ENCODE data around the gene NUDT22. TPM values are rescaled to one million over a fixed set of nuclear protein-coding genes. Genes with fewer than 3 reads are reported as not detected.
A peak's percentile ranks its signal among the peaks of the same experiment; 100 is the strongest.

The NUDT22 gene
- polyA plus RNA-seq, 2 of the 4 experiments (the other 2 are of a cell fraction), result 21.5 to 33.2 TPM

DNA sequence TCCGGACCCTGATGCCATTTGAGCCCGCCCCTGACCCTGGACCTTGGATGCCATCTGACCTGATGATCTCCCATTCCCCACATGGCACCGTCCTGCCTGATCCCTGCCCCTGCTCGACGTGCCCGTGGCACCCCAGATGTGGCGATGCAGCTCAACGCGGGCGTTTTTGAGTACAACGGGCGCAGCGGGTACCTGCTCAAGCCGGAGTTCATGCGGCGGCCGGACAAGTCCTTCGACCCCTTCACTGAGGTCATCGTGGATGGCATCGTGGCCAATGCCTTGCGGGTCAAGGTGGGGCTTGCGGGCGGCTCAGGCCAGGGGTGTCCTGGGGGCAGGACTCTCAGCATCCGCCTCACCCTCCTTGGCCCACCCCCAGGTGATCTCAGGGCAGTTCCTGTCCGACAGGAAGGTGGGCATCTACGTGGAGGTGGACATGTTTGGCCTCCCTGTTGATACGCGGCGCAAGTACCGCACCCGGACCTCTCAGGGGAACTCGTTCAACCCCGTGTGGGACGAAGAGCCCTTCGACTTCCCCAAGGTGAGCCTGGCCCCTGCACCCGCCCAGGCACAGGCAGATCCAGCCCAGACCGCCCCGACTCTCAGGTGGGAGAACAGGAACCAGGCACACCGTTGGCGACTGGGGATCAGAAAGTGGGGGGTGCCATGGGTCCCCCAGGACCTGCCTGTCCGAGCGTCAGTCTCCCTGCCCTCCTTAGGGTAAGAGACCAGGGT is 36.4 kb downstream of the NUDT22 start:
- CTCF ChIA-PET, result interaction anchor here (0.9 to 16.0 kb wide), 5 partner anchors 9 to 57 kb away, joined by 3 to 220 read pairs (median 4); partner anchors contain the start of genes CATSPERZ, ESRRA, PLCB3 and PPP1R14B

DNA sequence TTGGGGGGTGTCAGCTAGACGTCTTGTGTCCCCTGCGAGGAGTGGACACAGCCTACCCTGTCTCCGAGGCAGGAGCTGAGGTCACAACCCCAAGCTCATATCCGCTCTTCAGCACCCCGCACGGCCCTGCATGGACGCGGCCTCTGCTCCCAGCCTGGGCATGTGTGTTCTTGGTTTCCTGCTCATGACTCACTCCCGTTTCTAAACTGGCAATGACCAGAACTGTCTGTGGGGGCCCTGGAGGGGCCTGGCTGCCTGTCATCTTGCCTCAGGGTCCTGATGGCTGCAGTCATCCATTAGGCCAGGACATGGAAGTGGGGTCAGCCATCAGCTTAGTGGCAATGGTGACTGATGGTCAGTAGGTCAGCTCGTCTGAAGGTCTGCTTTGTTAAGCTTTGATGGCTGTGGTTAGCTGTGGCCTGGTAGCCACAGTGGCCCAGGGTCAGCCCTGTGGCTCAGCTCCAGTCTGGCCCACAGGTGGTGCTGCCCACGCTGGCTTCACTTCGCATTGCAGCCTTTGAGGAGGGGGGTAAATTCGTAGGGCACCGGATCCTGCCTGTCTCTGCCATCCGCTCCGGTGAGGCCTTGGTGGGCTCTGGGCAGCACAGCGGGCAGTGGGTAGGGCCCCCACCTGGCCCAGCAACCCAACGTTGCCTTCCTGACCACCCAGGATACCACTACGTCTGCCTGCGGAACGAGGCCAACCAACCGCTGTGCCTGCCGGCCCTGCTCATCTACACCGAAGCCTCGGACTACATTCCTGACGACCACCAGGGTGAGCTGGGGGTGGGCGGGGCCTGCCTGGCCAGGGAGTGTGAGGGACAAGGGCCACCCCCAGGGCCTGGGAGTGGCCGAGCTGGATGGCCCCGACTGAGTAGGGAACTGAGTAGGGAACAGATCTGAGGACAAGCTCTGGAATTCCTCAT is 37.2 kb downstream of the NUDT22 start:
- DNase-seq (ENCODE audit: low read depth in 1 of 2, low spot score in 1 of 2) (no peak), ATAC-seq (peak in 1 of 2 experiments; percentile 39; a peak in 3 of 6 replicates), FAIRE-seq (no peak)
- peaks cover 6% of the 10 kb centered on the region for H3K4me1 ChIP-seq
- TF ChIP-seq PHF8 (IDR thresholded peaks at IDR 0.05; ENCODE audit: borderline replicate concordance, low read depth), result no peak
- TF ChIP-seq, protein P1, sequence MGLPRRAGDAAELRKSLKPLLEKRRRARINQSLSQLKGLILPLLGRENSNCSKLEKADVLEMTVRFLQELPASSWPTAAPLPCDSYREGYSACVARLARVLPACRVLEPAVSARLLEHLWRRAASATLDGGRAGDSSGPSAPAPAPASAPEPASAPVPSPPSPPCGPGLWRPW (IDR thresholded peaks at IDR 0.05), result no peak
- no peak for TF ChIP-seq POLR2A (IDR thresholded peaks at IDR 0.05; ENCODE audit: low read length)
- TF ChIP-seq, protein P2, sequence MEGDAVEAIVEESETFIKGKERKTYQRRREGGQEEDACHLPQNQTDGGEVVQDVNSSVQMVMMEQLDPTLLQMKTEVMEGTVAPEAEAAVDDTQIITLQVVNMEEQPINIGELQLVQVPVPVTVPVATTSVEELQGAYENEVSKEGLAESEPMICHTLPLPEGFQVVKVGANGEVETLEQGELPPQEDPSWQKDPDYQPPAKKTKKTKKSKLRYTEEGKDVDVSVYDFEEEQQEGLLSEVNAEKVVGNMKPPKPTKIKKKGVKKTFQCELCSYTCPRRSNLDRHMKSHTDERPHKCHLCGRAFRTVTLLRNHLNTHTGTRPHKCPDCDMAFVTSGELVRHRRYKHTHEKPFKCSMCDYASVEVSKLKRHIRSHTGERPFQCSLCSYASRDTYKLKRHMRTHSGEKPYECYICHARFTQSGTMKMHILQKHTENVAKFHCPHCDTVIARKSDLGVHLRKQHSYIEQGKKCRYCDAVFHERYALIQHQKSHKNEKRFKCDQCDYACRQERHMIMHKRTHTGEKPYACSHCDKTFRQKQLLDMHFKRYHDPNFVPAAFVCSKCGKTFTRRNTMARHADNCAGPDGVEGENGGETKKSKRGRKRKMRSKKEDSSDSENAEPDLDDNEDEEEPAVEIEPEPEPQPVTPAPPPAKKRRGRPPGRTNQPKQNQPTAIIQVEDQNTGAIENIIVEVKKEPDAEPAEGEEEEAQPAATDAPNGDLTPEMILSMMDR (IDR thresholded peaks at IDR 0.05), result no peak
- no peak for TF ChIP-seq ZNF302 (CRISPR knock-in tag; IDR thresholded peaks at IDR 0.05)
- no peak for TF ChIP-seq GATA3 (IDR thresholded peaks at IDR 0.05; ENCODE audit: borderline replicate concordance)
- no peak for TF ChIP-seq FOSB (CRISPR knock-in tag; IDR thresholded peaks at IDR 0.05)
- TF ChIP-seq, protein P3, sequence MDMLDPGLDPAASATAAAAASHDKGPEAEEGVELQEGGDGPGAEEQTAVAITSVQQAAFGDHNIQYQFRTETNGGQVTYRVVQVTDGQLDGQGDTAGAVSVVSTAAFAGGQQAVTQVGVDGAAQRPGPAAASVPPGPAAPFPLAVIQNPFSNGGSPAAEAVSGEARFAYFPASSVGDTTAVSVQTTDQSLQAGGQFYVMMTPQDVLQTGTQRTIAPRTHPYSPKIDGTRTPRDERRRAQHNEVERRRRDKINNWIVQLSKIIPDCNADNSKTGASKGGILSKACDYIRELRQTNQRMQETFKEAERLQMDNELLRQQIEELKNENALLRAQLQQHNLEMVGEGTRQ (IDR thresholded peaks at IDR 0.05), result no peak
- TF ChIP-seq KDM1A (IDR thresholded peaks at IDR 0.05; ENCODE audit: low read depth), result no peak
- TF ChIP-seq EP300 (IDR thresholded peaks at IDR 0.05), result no peak
- no peak for TF ChIP-seq CHD2 (IDR thresholded peaks at IDR 0.05; ENCODE audit: low read length, partially characterized antibody)
- TF ChIP-seq MAZ (IDR thresholded peaks at IDR 0.05; ENCODE audit: borderline replicate concordance, low read depth, low read length), result no peak
- no peak for TF ChIP-seq CEBPB (IDR thresholded peaks at IDR 0.05)
- TF ChIP-seq NR3C1 (IDR thresholded peaks at IDR 0.05), result no peak
- TF ChIP-seq MAFK (IDR thresholded peaks at IDR 0.05; ENCODE audit: partially characterized antibody), result no peak
- no peak for TF ChIP-seq ZFP36 (IDR thresholded peaks at IDR 0.05; ENCODE audit: borderline replicate concordance, partially characterized antibody)
- no peak for TF ChIP-seq NFE2L2 (conservative IDR thresholded peaks at IDR 0.05; ENCODE audit: low read length)
- TF ChIP-seq, protein P4, sequence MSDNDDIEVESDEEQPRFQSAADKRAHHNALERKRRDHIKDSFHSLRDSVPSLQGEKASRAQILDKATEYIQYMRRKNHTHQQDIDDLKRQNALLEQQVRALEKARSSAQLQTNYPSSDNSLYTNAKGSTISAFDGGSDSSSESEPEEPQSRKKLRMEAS (IDR thresholded peaks at IDR 0.05), result no peak
- TF ChIP-seq RFX5 (IDR thresholded peaks at IDR 0.05), result no peak
- no peak for TF ChIP-seq RARB (CRISPR knock-in tag; IDR thresholded peaks at IDR 0.05)
- H3K4me3 ChIP-seq, result no peak overlapping the region
- H3K9me3 ChIP-seq, result no peaks in the 10 kb centered on the region
- H3K27ac ChIP-seq, result no peak overlapping the region
- H3K4me2 ChIP-seq, result no peak overlapping the region
- ChIA-PET POLR2A (interaction anchor here (1.7 kb wide), 1 partner anchor 41 kb away, joined by 6 read pairs; no protein-coding TSS in a partner anchor), CTCF (interaction anchor here (0.9 to 16.0 kb wide), 8 partner anchors 8 to 92 kb away, joined by 3 to 220 read pairs (median 4); partner anchors contain the start of genes CATSPERZ, ESRRA, PLCB3 and PPP1R14B)
- WGBS (ENCODE audit: missing lambda C conversion rate), result 82% methylated on average over 17 of the region's 29 CpGs

More for the DNA sequence above, 36.4 kb downstream of the NUDT22 start:
- FAIRE-seq (no peak), DNase-seq (ENCODE audit: low read depth in 1 of 2, low spot score in 1 of 2) (no peak), ATAC-seq (no peak)
- TF ChIP-seq NPAS2 (CRISPR knock-in tag; IDR thresholded peaks at IDR 0.05; ENCODE audit: borderline replicate concordance) (no peak), FOSB (CRISPR knock-in tag; IDR thresholded peaks at IDR 0.05) (no peak), KDM5A (IDR thresholded peaks at IDR 0.05) (no peak)
- TF ChIP-seq, protein P5, sequence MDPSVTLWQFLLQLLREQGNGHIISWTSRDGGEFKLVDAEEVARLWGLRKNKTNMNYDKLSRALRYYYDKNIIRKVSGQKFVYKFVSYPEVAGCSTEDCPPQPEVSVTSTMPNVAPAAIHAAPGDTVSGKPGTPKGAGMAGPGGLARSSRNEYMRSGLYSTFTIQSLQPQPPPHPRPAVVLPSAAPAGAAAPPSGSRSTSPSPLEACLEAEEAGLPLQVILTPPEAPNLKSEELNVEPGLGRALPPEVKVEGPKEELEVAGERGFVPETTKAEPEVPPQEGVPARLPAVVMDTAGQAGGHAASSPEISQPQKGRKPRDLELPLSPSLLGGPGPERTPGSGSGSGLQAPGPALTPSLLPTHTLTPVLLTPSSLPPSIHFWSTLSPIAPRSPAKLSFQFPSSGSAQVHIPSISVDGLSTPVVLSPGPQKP (IDR thresholded peaks at IDR 0.05; ENCODE audit: low read depth, low read length), result no peak
- TF ChIP-seq, protein P6, sequence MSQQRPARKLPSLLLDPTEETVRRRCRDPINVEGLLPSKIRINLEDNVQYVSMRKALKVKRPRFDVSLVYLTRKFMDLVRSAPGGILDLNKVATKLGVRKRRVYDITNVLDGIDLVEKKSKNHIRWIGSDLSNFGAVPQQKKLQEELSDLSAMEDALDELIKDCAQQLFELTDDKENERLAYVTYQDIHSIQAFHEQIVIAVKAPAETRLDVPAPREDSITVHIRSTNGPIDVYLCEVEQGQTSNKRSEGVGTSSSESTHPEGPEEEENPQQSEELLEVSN (IDR thresholded peaks at IDR 0.05; ENCODE audit: borderline replicate concordance, low read depth), result no peak
- H3K9me3 ChIP-seq, result no peaks in the 10 kb centered on the region
- H3K4me3 ChIP-seq, result no peak overlapping the region
- WGBS (ENCODE audit: missing lambda C conversion rate), result 94% methylated on average over 32 of the region's 42 CpGs
- no peak overlapping the region for H3K27ac ChIP-seq
- H3K4me2 ChIP-seq, result no peak overlapping the region
- POLR2A ChIA-PET, result interaction anchor here (1.7 kb wide), 1 partner anchor 42 kb away, joined by 6 read pairs; no protein-coding TSS in a partner anchor
- H3K4me1 ChIP-seq, result no peaks in the 10 kb centered on the region
